Transverse colon (tissue), 4 donors: Measurements from ENCODE around the gene MEF2B. TPM values are rescaled to one million over a fixed set of nuclear protein-coding genes. Genes with fewer than 3 reads are reported as not detected.

Experiments
- DNase-seq: peaks from one replicate; pipeline ENCODE4 v3.0.0-alpha.2; 2019
- H3K27ac ChIP-seq, 4 donors: fragments of 200-600 bp; sonication (generic); 2 replicates each; pipeline ENCODE4 v1.5.1; 2016 to 2018; ENCODE audit warnings: inconsistent platforms in 4 of 4
- H3K27me3 ChIP-seq: fragments of 200-600 bp; sonication (generic); 2 replicates; pipeline ENCODE4 v1.5.1; 2017; ENCODE audit warnings: inconsistent platforms
- H3K36me3 ChIP-seq, 4 donors: fragments of 200-600 bp; sonication (generic); 2 replicates each; pipeline ENCODE4 v1.5.1; 2017 to 2019; ENCODE audit warnings: inconsistent platforms in 4 of 4
- H3K4me1 ChIP-seq, 4 donors: fragments of 200-600 bp; sonication (generic); 2 replicates each; pipeline ENCODE4 v1.5.1; 2017 to 2020; ENCODE audit warnings: inconsistent platforms in 4 of 4
- H3K4me3 ChIP-seq, 4 donors: fragments of 200-600 bp; sonication (generic); 1 replicate in 1 of 4; 2 replicates in 3 of 4; pipeline versions ENCODE4 v1.5.1 to v1.6.1; 2017 to 2019; ENCODE audit warnings: inconsistent platforms in 4 of 4
- H3K9me3 ChIP-seq, 2 donors: fragments of 200-600 bp; sonication (generic); 2 replicates each; pipeline ENCODE4 v1.5.1; 2017 to 2019; ENCODE audit warnings: inconsistent platforms in 2 of 2
- CTCF ChIP-seq, 5 experiments: fragments of 200-600 bp in 3 of 5; fragments of 450-650 bp in 2 of 5; sonication (generic) in 3 of 5; IDR thresholded peaks; 1 replicate in 2 of 5; 2 replicates in 3 of 5; pipeline ENCODE4 v1.5.1; 2016 to 2017; ENCODE audit warnings: antibody characterized with exemption in 5 of 5, inconsistent platforms in 3 of 5, mild to moderate bottlenecking in 2 of 5, moderate library complexity in 1 of 5
- EP300 ChIP-seq: sonication (generic); formaldehyde crosslinking; IDR thresholded peaks from one replicate; pipeline ENCODE4 v1.6.1; 2017; ENCODE audit warnings: antibody characterized with exemption, low read depth
- POLR2A ChIP-seq: fragments of 450-650 bp; IDR thresholded peaks from one replicate; pipeline ENCODE4 v1.6.1; 2016; ENCODE audit warnings: antibody characterized with exemption, mild to moderate bottlenecking, moderate library complexity
- POLR2AphosphoS5 ChIP-seq, 3 donors: sonication (generic); formaldehyde crosslinking; IDR thresholded peaks; one replicate each; pipeline ENCODE4 v1.6.1; 2016; ENCODE audit warnings: antibody characterized with exemption in 3 of 3
- WGBS, 2 donors: methylation state at CpG; one replicate each; pipeline ENCODE4 v1.1.5; 2018; ENCODE audit warnings: low coverage in 1 of 2; 5-methylcytosine and 5-hydroxymethylcytosine counted together
- in situ Hi-C, 4 donors: fragments of 200-750 bp; cut with MboI; loops; one replicate each; pipeline versions ENCODE4 v1.15.0 to v1.15.1; 2017; ENCODE audit warnings: low sequenced_read_pairs in 3 of 4, low pct_ligation_motif_present in 1 of 4, low pct_unique_long_range_greater_than_20kb in 1 of 4
- intact Hi-C: fragments of 100-400 bp; cut with DNase I; formaldehyde crosslinking; loops from one replicate; pipeline ENCODE4 v1.15.1; 2023; ENCODE audit warnings: low total_unique reads
- total RNA-seq, 4 donors: library from RNA; depleted of rRNA; stranded (reverse); fragments of >200 nt; gene quantifications; one replicate each; pipeline ENCODE4 v1.1.0, GENCODE V29; 2016

MEF2B gene
- total RNA-seq, 4 donors from 2014 or later: 0.95 TPM; not detected in 3

DNA sequence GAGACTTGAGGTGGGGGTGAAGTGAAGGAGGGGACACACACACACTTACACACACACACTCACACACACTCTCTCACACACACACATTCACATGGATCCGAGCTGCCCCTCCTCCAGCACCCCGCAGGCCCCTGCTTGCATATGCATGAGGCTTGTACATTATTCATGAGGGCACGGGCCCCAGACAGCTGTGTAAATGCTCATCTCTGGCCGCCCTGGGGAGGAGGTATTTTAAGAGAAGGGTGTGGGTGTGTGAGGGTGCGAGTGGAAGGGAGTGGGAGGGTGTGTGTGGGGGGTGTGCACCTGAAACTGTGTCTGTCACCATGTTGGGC lies 44.1 kb upstream of the MEF2B start:
- TF ChIP-seq POLR2AphosphoS5 (IDR thresholded peaks at IDR 0.05) (no peak), EP300 (no peak), CTCF (IDR thresholded peaks at IDR 0.05) (no peak), POLR2A (no peak)
- Histone ChIP-seq H3K9me3 (no peaks in the 10 kb centered on the region), H3K27me3 (peaks cover 75% of the 10 kb centered on the region), H3K27ac (no peak overlapping the region), H3K4me3 (no peak overlapping the region), H3K4me1 (no peaks in the 10 kb centered on the region), H3K36me3 (no peaks in the 10 kb centered on the region)
- DNase-seq: no peak
- in situ Hi-C loops: no loop called here
- 4% methylated on average over 5 of the region's 5 CpGs; no CpG with 5 or more reads in 1 of the 2 donors for WGBS, 2 donors
- intact Hi-C loops: no loop called here

GRCh38 chr19:19213426-19214158 lies 43.5 kb upstream of the MEF2B start:
- no peaks in the 10 kb centered on the region for H3K4me1 ChIP-seq
- H3K27me3 ChIP-seq: peaks cover 72% of the 10 kb centered on the region
- TF ChIP-seq CTCF (IDR thresholded peaks at IDR 0.05): no peak
- TF ChIP-seq EP300: no peak
- no peak for TF ChIP-seq POLR2A
- no peak for TF ChIP-seq POLR2AphosphoS5 (IDR thresholded peaks at IDR 0.05)
- in situ Hi-C loops (no loop called here), intact Hi-C loops (no loop called here)
- 46% methylated on average over 21 of the region's 21 CpGs; no CpG with 5 or more reads in 1 of the 2 donors for WGBS, 2 donors
- H3K9me3 ChIP-seq: no peaks in the 10 kb centered on the region
- H3K36me3 ChIP-seq: no peaks in the 10 kb centered on the region
- DNase-seq: no peak
- H3K27ac ChIP-seq: no peak overlapping the region
- no peak overlapping the region for H3K4me3 ChIP-seq

DNA sequence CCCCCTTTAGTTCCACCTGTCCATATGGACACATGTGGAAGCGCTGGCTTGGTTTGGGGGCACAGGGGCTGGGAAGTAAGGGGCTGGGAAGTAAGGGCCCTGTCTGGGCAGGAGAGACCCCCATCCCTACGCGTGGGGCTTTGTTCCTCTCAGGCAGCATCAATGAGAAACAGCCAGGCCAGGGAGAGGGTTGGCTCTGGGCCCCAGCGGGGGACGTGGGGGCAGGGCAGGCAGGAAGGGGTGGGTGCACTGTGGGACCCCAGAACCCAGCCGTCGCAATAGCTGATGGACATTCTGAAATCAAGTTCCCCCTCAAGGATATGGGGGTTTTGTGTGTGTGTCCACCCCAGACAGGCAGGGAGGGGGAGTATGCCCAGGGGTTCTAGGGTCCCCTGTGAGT lies 42.9 kb upstream of the MEF2B start:
- no peaks in the 10 kb centered on the region for H3K9me3 ChIP-seq
- H3K36me3 ChIP-seq: no peaks in the 10 kb centered on the region
- intact Hi-C loops (no loop called here), in situ Hi-C loops (no loop called here)
- no peak overlapping the region for H3K4me3 ChIP-seq
- no peaks in the 10 kb centered on the region for H3K4me1 ChIP-seq
- peaks cover 69% of the 10 kb centered on the region for H3K27me3 ChIP-seq
- TF ChIP-seq POLR2AphosphoS5 (IDR thresholded peaks at IDR 0.05) (no peak), EP300 (no peak), POLR2A (no peak), CTCF (IDR thresholded peaks at IDR 0.05) (no peak)
- 19 to 40% methylated on average over 2 to 7 of the region's 7 CpGs for WGBS, 2 donors
- H3K27ac ChIP-seq: no peak overlapping the region
- no peak for DNase-seq

DNA sequence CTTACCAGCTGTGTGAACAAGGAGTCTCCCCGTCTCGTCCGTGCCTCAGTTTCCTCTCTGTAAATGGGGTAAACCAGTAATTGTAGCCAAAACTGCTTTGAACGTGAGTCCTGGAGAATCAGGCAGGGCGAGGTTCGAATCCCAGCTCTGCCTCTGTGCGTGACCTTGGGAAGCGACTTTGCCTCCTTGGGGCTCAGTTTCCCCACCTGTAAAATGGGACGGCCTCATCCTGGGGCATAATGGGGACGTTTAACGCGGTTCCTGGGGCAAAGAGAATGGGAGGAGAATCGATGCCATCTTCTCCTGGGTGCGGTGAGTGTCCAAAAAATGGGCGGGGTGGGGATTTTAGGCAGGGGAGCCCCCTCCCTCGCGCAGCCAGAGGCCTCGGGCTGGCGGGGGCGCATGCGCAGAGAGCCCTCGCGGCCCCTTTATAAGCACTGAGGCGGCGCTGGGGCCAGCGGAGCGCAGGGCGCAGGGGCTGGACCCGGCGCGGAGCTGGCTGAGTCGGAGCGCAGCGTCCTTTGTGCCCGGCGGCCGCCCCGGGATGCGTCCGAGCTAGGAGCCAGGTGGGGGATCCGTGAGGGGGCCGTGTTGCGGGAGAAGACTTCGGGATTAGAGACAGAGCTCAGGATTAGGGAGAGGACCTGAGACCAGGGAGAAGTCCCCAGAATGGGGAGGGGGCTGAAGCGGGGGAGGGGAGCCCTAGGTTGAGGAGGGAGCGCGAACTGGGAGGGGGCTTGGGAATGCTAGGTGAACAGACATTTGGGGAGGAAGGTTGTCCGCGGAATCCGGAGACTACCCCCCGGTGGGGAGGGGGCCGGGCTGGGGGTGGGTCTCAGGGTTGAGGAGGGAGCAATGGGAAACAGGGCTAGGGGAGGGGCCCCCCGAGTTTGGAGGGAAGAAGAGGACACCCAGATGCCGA lies 41.7 kb upstream of the MEF2B start, which contains the start of gene NCAN:
NCAN (plus strand) TSS at position 460 of the 922 bp plus-strand sequence. CDS start 4,996 bp downstream, outside the sequence.
- in situ Hi-C loops (no loop called here), intact Hi-C loops (no loop called here)
- peaks cover 67% of the 10 kb centered on the region for H3K27me3 ChIP-seq
- no peaks in the 10 kb centered on the region for H3K36me3 ChIP-seq
- DNase-seq: no peak
- no peak for TF ChIP-seq POLR2A
- no peak for TF ChIP-seq POLR2AphosphoS5 (IDR thresholded peaks at IDR 0.05)
- TF ChIP-seq EP300: no peak
- TF ChIP-seq CTCF (IDR thresholded peaks at IDR 0.05): no peak
- H3K27ac ChIP-seq: no peak within 1 kb of the TSS
- H3K9me3 ChIP-seq: no peaks in the 10 kb centered on the region
- no peak within 1 kb of the TSS for H3K4me3 ChIP-seq
- 0 to 21% methylated on average over 3 to 40 of the region's 54 CpGs for WGBS, 2 donors
- no peaks in the 10 kb centered on the region for H3K4me1 ChIP-seq
